Measurements from ENCODE around the gene FAM216B.

DNA sequence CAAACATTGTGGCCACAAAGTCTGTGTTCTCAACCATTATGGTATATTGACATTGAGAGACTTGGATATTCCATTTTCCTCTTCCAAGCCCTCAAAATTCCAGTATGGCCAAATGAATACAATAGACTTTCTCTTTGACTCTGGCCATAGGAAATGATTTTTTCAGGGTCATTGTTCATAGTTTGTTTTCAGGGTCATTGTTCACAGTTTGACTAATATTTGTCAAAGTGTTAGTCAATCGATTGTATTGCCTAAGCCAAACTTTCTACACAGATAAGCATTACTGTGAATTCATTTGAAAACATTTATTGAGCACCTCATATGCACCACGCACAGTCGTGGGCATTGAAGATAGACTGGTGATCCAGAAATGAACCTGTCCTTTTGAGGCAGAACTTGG, 22.9 kb upstream of the FAM216B start:
- TF ChIP-seq EZH2 (IDR thresholded peaks at IDR 0.05; ENCODE audit: borderline replicate concordance, control insufficient read depth, low read depth, low read length) (no peak), PAX8 (IDR thresholded peaks at IDR 0.05) (no peak), POLR2AphosphoS5 (IDR thresholded peaks at IDR 0.05; ENCODE audit: low read length) (no peak), SP1 (IDR thresholded peaks at IDR 0.05; ENCODE audit: low read depth, low read length) (no peak), EP300 (IDR thresholded peaks at IDR 0.05; ENCODE audit: borderline replicate concordance in 1 of 2, control insufficient read depth in 1 of 2, low read depth in 2 of 2, low read length in 2 of 2) (no peak), NFYA (IDR thresholded peaks at IDR 0.05; ENCODE audit: borderline replicate concordance, low read depth, low read length) (no peak), YY1 (IDR thresholded peaks at IDR 0.05; ENCODE audit: low read depth, low read length) (no peak), USF2 (IDR thresholded peaks at IDR 0.05; ENCODE audit: borderline replicate concordance, low read depth, low read length) (no peak), RCOR1 (conservative IDR thresholded peaks at IDR 0.05; ENCODE audit: low read depth, low read length) (no peak), ZNF384 (IDR thresholded peaks at IDR 0.05; ENCODE audit: borderline replicate concordance, low read depth, low read length) (no peak), NFIC (IDR thresholded peaks at IDR 0.05; ENCODE audit: low read depth, low read length) (no peak)
- TF ChIP-seq, protein P1, sequence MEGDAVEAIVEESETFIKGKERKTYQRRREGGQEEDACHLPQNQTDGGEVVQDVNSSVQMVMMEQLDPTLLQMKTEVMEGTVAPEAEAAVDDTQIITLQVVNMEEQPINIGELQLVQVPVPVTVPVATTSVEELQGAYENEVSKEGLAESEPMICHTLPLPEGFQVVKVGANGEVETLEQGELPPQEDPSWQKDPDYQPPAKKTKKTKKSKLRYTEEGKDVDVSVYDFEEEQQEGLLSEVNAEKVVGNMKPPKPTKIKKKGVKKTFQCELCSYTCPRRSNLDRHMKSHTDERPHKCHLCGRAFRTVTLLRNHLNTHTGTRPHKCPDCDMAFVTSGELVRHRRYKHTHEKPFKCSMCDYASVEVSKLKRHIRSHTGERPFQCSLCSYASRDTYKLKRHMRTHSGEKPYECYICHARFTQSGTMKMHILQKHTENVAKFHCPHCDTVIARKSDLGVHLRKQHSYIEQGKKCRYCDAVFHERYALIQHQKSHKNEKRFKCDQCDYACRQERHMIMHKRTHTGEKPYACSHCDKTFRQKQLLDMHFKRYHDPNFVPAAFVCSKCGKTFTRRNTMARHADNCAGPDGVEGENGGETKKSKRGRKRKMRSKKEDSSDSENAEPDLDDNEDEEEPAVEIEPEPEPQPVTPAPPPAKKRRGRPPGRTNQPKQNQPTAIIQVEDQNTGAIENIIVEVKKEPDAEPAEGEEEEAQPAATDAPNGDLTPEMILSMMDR (IDR thresholded peaks at IDR 0.05 in 2 of 3, conservative IDR thresholded peaks at IDR 0.05 in 1 of 3; ENCODE audit: control insufficient read depth in 2 of 3, extremely low read depth in 1 of 3, insufficient read depth in 1 of 3, low read depth in 3 of 3, low read length in 3 of 3) = no peak

Data from GM12878 (cell line).